GM12801 (cell line): Measurements from ENCODE around the gene TAF4.

Source experiments
- TF ChIP-seq, protein P1 (sequence below): IDR thresholded peaks from one replicate; pipeline ENCODE4 v1.5.1; 2011; ENCODE audit warnings: control low read depth; ENCODE audit not compliant: insufficient read length; ENCODE audit errors: extremely low read depth

TAF4 gene

DNA sequence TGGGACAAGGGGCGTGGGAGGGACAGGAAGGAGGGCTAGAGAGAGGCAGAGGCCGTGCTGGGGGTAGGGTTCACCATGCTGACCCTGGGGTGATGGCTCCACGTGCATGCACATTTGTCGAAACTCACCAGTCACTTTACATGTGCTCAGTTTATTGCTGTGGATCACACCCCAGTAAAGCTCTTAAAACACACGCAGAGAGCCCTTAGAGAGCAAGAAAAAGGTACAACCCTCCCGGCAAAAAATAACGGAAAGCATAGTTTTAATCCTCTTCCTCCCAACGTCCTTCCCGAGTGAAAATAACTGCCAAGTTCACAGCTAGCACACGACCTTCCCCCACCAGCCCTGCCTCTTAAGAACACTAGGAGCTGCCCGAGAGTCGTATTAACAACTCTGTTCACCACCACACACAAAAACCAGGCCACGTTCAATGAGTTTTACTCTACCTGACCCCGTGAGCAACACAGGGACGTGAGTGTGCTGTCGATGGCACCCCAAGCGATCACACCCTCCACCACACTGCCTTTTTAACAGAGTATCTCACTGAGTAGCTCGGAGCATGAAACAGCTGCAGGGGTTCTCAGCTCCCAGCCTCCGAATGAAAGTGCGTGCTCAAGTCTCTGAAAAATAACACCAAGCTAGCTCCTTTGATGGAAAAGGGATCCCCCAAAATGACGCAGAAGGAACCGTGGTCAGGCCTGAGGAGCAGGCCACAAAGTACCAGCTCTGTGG, 39.7 kb downstream of the TAF4 start:
- TF ChIP-seq, protein P1, sequence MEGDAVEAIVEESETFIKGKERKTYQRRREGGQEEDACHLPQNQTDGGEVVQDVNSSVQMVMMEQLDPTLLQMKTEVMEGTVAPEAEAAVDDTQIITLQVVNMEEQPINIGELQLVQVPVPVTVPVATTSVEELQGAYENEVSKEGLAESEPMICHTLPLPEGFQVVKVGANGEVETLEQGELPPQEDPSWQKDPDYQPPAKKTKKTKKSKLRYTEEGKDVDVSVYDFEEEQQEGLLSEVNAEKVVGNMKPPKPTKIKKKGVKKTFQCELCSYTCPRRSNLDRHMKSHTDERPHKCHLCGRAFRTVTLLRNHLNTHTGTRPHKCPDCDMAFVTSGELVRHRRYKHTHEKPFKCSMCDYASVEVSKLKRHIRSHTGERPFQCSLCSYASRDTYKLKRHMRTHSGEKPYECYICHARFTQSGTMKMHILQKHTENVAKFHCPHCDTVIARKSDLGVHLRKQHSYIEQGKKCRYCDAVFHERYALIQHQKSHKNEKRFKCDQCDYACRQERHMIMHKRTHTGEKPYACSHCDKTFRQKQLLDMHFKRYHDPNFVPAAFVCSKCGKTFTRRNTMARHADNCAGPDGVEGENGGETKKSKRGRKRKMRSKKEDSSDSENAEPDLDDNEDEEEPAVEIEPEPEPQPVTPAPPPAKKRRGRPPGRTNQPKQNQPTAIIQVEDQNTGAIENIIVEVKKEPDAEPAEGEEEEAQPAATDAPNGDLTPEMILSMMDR = no peak

DNA sequence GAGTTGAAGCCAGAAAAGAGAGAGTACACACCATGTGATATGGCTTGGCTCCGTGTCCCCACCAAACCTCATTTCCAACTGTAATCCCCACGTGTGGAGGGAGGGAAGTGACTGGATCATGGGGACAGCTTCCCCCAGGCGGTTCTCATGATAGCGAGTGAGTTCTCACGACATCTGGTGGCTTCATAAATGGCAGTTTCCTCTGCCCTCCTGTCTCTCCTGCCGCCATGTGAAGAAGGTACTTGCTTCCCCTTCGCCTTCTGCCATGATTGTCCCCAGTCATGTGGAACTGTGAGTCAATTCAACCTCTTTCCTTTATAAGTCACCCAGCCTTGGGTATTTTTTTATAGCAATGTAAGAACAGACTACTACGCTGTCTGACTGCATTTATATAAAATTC, 40.3 kb downstream of the TAF4 start:
- TF ChIP-seq, protein P1 = no peak

DNA sequence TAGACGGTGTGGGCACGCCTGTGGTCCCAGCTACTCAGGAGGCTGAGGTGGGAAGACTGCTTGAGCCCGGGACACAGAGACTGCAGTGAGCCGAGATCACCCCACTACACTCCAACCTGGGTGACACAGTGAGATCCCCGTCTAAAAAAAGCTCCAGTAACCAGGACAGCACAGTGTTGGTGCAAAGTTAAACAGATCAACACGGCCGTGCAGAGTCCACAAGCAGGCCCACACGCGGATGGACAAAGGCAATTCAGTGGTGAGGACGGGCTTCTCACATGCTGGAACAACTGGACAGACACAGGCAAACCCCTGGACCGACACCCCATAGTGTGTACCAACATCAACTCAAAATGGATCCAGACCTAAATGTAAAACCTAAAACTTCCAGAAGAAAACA, 41.7 kb downstream of the TAF4 start:
- TF ChIP-seq, protein P1 = no peak

DNA sequence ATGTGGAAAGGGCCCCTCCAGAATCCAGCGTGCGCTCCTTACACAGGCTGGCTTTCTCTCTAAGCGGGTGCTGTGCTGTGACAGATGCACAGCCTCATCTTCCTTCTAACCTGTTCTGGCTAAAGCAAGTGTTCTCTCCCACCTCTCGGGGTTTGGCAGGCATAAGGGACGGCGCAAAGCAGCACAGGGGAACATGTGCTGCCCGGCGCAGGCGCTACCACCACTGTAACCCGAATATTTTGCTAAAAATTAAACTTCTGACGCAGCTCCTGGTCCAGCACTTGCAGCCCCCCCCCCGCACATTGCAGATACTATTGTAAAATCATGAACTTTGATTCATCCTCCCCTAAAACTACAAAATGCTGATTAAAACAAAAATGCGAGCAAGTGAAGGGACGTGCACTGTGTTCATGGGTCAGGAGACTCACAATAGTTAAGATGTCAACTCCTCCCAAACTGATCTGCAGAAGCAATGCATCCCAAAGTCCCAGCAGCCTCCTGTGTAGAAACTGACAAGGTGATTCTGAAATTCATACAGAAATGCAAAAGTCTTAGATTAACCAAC, 43.0 kb downstream of the TAF4 start:
- TF ChIP-seq, protein P1 = no peak

DNA sequence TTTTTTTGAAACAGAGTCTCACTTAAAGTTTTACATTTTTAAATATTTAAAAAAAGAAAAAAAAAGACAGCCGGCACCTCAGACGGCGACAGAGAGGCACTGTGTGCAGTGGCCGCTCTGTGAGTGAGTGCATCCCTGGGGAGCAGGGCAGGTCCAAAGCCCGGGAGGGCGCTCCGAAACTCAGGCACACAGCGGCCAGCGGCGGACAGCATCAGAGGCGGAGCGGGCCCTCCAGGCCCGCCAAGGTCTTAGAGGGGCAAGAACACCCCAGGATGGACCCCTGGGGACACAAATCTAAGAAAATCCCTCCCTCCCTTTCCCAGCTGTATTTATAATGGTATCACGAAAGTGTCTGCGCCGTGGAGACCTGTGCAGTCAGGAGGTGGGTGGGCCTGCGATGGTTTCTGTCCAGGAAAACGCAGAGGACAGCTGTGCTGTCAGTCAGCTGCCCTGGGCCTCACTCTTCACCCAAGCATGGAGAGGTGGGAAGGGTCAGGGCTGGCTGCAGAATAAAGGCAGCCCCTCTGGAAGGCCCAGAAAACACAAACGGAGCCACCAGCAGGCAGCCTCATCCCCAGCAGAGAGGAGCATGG, 43.8 kb downstream of the TAF4 start:
- TF ChIP-seq, protein P1 = no peak

DNA sequence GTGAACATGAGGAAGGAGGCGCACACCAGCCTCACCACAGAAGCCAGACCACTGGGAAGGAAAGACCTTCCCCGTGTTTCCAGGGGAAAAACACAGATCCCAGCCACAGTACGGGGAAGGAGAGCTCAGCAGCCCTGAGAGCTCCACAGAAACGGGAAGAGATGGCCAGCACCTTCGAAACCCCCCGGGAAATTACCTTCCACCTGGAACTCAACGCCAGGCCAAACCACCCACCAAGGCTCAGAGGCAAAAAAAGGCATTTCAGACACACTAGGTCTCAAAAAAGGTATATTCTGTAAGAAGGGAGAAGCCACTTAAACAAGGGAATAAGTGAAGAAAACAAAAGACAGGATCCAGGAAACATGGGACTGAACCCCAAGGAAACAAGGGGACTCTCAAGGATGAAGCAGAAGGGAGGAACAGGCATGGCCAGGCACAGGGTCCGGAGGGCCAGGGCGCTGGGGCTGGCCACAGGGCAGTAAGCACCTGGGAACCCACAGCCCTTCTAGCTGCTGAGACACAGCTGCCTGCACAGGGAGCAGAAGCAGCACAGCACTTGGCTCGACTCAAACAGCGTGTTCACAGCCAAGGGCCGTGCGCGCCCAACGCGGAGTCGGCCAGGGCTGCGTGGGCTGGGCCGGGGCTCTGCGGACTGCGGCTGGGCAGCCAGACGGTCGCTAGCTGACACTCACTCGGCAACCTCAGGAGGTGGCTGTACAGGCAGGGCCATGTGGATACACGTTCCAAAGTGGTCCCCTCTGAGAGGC, 44.6 kb downstream of the TAF4 start:
- TF ChIP-seq, protein P1 = no peak

GRCh38 chr20:62019881-62020492, 45.7 kb downstream of the TAF4 start:
- TF ChIP-seq, protein P1 = no peak
